GM19328 (cell line): ENCODE results near the gene CHN2.
"Not testable (repeated sequence)": the region's sequence is repeated elsewhere in the genome, so short reads cannot be mapped to it uniquely, and the experiment has no call there.

Experiments used
- ATAC-seq: cut with Tn5 transposase; IDR thresholded peaks from one replicate; pipeline ENCODE4 v1.9.1; 2021; ENCODE audit warnings: mild to moderate bottlenecking, moderate library complexity; ENCODE audit not compliant: unreplicated experiment

CHN2 gene

DNA sequence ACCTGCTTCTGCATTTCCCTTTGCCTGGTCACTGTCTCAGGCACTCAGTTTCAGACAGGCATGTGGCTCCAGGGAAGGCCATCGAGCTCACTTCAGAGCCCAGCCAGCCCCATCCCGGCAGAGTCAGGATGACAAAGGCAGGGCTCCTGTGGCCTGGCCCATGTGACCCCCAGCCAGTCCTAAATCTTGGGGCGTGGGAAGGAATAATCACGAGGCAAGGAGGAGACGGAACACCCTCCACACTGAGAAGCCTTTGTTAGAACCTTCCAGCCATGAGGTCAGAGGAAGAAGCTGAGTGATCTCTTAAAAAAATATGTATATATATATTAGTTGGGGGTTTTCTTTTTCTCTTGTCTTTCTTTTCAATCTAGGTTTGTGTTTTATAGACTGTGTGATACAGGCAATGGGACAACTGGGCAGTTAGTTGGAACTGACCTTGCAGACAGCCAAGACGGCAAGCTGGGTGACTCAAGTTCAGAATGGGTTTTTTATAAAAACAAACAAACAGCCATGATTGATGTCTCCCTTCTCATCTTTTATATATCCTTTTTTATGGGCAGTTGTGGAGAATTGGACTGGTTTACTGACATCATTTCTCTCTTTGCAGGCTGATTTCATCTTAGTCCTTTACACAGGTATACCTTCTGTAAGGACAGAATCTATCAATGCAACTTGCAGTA is 60.8 kb downstream of the CHN2 start:
- no peak for ATAC-seq

DNA sequence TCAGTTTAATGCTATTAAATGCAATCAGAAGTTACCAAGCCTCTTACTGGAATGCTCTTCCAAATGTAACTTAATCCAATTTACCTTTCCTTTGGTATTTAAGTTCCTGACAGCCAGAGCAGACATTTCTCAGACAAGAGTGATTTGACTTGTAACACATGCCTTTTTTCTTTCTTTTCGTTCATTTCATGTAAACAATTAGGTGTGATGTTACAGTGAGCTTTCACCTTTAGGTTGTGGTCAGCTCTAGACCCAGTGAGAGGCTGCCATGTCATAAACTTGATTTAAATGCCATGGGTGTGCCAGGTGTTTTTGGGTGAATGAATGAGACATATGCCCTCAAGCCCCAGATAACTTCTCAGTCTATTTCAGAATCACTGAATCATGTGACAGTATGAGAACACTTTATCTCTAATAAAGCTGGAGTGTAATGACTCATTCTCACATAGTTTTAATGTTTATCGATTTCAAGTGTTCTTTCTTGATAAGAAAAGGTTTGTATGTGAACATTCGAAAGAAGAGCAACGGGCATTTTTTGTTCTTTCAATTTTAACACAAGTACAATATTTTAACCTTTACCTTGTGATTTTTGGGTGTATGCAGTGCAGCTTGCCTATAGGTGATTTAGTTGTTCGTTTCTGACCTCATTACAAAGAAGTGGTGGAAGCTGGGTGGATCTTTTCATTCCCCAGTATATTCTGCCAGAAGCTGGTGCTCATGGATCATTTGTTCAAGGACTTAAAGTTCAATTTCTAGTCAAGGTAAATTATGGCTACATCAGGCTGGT is 61.5 kb downstream of the CHN2 start:
- no peak for ATAC-seq

DNA sequence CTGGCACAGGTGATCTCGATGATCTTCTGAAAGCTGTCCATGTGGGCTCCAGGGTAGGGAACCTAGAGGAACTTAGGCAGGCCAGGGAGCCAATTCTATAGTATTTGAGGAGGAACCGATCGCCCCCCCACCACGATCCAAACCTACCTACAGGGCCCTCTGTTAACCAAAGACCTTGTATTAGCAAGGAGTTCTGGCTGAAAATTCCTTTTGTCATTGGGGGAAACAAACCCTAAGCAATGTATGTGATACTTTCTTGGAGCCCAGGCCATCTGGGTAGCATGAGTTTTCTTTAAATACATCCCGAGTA is 62.1 kb downstream of the CHN2 start:
- no peak for ATAC-seq

DNA sequence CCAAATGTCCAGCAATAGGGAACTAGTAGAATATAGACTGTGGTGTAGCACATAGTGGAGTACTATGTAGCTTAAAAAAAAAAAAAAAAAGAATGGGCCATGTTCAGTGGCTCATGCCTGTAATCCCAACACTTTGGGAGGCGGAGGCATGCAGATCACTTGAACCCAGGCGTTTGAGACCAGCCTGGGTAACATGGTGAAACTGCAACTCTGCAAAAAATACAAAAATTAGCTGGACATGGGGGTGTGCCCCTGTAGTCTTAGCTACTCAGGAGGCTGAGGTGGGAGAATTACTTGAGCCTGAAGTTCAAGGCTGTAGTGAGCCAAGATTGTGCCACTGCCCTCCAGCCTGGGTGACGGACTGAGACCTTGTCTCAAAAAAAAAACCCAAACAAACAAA is 64.4 kb downstream of the CHN2 start:
- no peak for ATAC-seq

DNA sequence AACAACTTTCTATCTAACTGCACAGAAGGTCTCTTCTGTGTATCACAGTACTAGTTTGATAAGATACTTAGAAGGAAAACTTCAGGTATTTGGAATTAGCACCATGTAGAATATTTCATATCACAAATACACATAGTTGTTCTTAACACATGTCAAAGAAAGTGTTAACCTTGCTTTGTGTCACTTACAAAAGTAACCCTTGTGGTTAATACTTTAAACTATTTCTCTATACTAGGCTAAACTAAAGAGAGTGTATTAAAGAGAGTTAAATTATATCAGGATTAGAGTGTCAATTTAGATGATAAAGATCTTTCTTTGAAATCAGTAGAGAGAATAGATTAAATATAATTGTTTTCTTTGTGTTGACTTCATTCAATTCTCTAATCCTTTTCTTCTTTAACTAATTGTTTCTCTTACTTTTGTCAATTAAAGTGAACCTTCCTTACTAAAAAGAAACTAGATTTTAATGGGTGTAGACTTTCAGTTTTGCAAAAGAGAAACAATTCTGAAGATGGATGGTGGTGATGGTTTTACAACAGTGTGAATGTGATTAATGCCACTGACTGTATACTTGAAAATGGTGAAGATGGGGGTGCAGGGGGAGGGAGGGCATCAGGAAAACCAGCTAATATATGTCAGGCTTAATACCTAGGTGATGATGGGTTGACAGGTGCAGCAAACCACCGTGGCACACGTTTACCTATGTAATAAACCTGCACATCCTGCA is 67.8 kb downstream of the CHN2 start:
- ATAC-seq, result no peak

DNA sequence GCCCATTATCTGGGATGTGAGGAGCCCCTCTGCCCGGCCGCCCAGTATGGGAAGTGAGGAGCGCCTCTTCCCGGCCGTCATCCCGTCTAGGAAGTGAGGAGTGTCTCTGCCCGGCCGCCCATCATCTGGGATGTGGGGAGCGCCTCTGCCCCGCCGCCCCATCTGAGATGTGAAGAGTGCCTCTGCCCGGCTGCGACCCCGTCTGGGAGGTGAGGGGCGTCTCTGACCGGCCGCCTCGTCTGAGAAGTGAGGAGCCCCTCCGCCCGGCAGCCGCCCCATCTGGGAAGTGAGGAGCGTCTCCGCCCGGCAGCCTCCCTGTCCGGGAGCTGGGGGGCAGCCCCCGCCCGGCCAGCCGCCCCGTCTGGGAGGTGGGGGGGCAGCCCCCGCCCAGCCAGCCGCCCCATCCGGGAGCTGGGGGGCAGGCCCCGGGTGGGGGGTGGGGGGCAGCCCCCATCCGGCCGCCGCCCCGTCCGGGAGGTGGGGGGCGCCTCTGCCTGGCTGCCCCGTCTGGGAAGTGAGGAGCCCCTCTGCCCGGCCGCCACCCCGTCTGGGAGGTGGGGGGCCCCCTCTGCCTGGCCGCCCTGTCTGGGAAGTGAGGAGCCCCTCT is 69.1 kb downstream of the CHN2 start:
- not testable (repeated sequence) for ATAC-seq

DNA sequence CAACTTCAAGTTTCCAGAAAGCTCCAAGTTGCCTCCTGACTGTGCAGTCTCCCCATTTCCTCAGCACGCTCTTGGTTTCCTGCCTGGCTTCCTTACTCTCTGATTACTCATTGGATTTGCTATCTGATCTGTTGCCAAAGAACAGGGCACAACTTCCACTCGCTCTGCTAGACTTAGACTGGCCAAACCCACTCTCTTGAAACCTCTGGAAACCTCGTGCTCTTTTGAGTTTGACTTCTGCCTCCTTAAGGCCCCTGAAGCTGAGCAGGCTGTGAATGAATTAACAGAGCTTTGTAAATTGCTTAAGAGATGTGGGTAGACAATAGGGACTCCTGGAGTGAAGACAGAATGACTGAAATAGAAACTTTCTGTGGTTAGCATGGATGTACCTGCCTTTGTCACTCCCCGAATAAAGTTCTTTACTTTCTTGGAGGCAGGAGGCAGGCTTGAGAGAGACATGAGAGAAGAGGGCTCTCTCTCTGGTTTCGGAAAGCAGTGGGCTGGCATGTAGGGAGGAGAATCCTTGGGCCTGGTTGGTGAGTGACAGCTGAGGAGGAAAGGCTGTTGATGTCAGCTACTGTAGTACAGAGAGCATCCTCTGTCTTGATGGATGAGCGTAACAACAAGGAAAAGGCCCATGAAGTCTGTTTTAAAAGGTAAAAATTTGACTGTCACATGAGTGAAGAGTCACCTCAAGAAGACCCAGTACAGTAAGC is 70.8 kb downstream of the CHN2 start:
- no peak for ATAC-seq

DNA sequence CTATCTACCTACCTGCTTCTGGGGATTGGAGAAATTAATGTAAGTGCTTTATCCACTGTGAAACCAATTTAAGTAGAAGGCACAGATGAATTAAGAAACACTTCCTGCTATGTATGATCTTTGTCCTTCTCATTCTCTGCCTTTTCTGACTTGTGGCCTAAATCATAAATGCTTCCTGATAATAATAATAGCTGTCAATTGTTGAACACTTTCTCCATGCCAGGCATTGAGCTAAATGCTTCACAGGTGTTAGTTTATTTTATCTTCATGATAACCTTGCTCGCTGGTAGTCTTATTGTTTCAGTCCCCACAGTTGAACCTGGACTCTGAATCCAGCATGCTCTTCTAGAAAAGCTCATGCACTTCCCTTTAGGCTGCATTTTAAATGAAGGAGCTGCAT is 75.4 kb downstream of the CHN2 start:
- no peak for ATAC-seq

DNA sequence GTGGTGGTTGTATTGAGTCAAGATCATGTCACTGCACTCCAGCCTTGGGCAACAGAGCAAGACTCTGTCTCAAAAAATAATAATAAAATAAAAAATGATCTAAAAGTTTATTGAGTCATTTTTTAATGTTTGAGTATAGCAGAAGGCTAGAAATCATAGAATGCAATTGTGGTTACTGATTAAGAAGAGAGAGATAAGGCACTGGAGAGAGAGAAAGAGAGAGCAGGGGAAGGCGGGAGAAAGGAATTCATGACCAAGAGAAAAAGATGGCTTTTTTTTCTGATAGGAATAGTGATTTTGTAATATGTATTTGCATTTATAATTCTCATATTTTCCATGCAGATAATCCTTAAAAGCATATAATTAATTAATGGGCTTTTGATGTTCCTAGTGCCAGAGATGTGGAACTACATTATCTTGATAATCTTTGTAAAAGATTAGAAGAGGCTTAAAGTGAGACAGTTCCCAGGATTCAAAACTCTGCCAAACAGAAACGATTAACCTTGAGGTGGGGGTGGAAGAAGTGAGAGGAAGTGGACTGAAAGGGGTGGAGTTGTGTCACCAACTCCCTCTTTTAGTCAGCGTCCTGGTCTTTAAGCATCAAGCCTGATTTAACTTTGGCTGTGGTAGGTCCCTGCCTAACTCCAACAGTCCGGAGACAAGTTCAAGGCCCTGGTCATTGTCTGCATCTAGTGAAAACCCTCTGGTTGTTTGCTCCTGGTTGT is 76.2 kb downstream of the CHN2 start:
- no peak for ATAC-seq

DNA sequence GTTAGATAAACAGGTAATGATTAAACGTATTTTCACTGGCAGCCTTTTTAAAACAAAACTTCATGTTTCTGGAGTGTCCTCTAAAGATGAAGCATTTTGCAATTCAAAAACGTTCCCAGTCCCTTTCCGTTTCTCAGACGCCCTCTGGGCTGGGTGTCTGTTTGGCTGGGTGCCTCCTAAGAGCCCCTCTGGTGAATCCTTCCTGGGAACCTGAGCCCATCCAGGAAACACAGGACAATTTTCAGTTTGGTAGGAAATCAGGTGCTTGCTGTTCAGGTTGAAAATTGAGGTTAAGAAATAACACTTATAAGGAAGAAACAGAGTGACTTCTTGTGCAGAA is 76.7 kb downstream of the CHN2 start:
- no peak for ATAC-seq

DNA sequence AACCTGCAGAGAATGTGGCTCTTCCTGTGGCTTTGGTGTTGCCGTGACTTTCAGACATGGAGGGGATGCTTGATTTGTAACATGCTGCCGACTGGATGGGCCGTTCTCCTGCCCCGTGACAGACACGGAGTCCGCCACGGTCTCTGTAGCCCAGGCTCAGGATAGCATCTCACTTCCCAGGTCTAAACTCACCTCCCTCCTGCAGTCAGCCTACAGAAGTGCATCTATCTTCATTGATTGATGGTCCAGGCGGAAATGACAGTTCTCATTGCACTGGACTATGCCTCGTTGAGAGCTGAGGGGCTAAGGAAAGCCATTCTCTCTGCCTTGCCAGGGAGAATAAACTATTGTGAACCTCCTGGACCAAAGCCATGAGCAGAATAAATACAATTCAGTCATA is 77.5 kb downstream of the CHN2 start:
- no peak for ATAC-seq

DNA sequence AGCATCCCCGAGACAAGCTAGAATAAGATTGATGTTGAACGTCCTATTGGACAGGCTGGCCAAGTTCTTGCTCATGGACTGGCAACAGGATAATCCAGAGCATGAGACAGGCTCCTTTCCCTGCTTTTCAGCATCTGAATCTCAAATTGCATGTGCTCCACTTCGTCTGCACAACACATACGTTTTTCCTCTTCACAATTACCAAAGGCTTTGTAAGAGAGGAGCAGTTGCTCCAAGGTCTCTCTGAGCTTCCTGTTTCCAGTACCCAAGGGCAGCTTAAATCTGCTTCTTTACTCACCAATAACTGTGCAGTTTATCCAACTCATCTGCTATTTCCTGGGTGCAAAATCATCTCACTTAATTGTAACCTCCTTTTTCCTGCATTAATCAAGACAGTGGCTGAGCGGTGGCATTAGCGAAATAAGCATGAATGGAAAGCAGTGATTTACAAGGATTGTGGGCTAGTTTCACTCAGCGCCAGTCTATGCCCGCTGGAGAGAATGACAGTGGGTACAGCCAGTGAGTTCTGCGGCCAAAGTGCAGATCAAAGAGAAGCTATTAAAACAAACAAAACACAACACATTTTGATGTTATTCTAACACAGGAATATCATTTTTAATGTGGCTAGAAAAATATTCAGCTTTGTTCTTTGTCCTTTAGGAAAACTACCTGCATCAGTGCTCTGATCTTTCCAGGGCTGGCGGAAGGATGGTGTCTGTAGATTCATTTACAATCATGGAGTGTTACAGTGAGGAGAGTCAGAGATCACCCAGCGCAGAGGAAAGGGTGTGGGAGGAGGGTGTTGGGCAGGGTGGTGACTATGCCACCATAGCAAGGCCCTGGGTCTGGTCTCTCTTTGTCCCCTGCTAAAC is 79.8 kb downstream of the CHN2 start:
- no peak for ATAC-seq

DNA sequence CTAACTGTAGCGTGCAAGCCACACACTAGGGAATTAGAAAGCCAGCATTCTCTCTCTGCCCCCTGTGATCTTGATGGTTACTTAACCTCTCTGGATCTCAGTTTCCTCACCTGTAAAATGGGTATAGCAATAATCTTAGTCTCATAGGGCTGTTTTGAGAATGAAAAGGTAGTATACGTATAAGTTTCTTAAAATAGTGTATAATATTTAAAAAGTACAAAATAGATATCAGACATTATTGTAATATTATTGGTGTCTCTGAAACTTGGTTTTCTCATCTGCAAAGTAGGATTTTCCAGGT is 80.4 kb downstream of the CHN2 start:
- no peak for ATAC-seq

DNA sequence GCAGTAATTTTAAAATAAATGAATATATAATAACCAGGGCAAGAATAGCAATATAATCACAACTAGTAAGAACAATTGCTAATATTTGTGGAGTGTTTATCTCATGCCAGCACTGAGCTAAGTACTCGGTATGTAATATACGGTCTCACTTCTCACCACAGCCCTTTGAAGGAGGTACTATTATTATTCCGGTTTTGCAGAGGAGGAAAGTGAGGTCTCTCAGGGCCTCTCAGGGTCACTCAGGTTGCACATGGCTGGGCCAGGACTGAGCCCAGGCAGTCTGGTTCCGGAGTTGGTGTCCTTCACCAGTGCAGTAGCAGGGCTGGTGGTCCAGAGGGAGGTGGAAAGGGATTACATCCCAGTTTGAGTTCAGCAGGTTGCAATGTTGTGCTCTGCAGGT is 80.9 kb downstream of the CHN2 start:
- ATAC-seq, result no peak

DNA sequence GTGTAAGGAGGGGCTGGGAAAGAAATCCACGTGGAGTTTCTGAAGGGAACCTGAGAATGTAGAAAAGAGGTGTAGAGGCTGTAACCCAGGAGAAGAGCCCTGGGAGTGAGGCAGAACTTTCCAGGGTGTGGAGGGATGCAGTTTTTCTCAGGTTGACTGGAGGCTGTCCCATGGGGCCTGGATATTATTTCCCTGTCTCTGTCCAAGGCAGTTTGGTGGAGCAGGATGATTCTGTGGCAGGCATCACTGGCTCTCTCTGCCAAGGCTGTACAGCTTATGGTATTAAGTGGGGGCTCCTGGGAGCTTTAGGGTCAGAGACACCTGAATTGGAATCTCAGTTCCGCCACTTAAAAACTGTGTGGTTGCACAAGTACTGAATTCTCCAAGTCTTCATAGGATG is 81.6 kb downstream of the CHN2 start:
- ATAC-seq, result no peak

DNA sequence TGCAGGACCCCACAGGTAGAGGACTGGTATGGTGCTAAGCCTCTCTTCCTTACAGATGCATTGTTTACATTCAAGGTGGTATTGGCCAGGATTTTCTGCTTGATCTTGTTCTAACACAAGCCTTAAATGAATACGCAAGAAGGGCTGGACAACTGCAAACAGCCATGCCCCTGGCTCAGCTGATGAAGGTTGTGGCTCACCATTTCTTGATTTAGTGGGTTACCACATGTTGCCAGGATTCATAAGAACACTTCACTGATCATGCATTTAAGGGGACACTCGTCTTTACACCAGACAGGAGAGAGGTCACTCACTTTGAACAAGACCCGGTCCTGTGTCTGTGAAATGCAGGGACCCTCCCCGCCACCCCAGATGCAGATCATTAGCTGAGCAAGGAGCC is 82.2 kb downstream of the CHN2 start:
- no peak for ATAC-seq

DNA sequence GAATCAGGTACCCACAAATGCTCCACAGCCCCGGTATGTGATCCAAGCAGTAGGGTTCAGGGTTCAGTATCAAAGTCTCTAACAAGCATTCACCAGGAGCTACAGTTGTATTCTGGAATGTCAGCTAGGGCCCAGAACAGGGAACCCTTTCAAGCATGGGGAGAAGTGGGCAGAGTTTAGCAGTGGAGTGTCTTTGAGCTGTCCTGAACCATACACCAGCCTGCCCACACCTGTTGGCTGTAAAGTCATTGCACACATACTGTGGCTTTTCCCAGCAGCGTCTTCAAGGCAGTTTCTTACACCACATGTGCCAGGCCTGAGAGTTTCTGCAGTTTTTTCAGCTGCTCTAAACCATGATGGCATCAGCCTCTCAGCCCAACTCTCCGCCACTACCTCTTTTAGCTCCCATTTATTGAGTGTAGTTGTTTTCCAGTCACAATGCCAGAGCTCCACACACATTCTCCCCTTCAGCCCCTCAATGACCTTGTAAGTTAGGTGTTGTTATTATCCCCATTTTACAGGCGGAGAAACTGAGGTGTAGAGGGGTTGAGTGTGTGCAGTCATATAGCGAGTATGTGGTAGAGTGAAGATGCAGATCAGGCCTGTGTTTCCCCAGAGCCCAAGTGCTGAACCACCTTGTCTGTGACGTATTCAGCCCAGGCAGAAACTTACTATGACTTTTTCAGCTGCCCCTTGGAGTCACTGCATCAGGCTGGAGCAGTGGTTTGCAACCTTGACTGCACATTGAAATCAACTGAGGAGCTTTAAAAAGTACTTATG is 83.1 kb downstream of the CHN2 start:
- ATAC-seq, result no peak

DNA sequence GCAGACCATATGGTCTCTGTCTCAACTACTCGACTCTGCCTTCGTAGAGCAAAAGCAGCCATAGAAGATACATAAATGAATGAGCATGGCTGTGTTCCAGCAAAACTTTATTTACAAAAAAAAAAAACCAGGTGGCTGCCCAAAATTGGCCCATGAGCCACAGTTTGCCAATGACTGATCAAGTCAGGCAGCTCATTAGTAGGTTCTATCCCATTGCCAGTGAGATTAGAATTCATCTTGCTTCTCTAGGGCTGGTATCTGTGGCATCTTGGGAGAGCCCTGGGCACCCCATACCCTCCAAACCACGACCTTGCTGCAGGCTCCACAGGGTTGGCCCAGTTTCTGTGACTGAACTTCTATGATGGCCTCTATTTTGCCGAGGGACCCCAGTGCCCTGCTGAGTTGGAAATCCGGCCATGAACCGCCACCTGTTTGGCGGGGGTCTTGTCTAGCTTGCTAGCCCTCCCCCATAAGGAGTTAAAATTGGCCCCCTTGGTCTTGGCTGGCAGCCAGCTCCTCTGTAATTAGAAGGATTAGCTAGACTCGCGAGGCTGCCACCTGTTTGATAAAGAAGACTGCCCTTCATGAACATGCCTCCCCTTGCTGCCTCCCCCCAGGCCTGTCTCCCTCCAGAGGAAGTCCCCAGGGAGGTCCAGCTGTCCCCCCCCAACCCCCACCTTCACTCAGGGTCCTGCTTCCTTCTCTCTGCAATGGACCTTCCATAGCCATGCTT is 83.9 kb downstream of the CHN2 start:
- ATAC-seq, result no peak
